Activated T-cell treated with anti-CD3 and anti-CD28 coated beads for 4 hours (primary cell): ENCODE results near the gene PRDM16.

Experiments used
- DNase-seq: peaks from one replicate; pipeline ENCODE4 v3.0.0-alpha.2; 2020

PRDM16 gene

DNA sequence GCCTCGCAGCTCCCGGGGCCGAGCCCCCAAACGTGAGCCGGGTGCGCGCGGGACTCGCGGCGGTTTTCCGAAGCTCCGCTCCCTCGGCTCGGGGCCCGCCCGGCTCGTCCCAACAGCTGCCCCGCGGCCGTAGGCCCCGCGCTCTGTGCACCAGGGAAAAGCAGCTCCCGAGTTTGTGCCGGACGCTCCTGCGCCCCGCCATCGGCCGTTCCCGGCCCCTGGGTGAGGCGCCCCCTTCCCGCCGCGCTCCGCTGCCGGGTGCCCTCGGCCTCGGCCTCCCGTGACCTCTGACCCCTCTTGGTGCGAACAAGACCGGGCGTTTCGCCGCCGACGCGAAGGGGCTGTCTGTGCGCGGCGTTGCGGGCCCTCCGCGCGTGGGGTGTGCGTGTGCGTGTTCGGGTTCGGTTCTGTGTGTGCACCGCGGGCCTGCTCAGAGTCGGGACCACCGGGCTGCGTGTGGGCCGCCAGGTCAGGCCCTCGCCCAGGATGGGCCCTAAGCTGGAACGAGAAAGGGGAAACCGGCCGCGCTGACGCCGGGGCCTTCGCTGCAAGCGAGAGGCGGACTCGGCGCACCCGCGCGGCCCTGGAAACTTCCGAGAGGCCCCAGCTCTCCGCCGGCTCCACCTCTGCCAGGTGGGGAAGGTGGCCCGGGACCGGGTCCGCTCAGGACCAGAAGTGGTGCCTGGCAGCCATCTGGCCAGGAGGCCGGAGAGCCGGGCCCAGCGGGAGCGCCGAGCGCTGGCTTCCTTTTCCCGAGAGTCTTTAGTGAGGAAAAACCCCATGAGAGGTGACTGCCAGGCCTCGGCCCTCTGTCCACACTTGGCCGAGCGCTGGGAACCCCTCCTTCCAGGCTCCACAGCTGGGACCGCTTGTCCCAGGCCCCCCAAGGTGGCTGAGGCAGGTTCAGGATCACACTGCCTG is 1.9 kb downstream of the PRDM16 start:
- no peak for DNase-seq

DNA sequence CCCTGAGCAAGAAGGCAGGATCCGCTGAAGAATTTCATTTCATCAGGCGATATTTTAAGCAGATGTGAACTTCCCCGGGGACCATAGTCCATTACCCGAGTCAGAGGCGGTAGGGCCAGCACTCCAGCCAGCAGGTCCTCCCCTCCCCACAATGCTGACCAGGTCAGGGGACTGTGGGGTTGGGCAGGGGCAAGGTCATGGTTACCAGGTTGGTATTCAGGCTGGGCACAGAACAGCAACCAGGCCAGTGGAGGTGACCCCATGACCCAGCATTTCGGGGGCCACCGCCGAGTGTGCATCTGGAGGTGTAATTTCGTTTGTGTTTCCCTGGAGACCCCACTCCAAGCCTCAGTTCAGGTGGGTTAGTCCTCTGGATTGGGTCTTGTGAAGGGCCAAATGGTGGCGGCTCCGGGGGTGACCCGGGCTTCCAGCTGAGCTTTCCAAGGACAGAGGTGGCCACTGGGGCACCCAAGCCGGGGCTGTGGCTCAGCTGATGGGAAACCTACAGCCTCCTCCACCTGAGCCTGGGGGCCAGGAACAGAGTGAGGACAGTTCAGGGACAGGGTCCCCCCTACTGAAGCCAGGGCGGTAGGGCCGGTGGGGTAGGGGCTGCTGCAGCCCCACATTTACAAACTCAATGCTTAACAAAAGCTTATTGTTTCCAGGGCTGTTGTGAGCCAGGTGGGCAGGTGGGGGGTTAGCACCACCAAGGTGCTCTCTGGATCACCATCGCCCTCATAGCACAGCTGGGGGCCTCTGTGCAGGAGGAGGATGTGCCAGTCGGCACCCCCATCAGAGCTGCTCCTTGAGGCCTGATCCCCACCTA is 2.8 kb downstream of the PRDM16 start:
- no peak for DNase-seq

GRCh38 chr1:3072391-3073185 is 3.6 kb downstream of the PRDM16 start:
- no peak for DNase-seq

DNA sequence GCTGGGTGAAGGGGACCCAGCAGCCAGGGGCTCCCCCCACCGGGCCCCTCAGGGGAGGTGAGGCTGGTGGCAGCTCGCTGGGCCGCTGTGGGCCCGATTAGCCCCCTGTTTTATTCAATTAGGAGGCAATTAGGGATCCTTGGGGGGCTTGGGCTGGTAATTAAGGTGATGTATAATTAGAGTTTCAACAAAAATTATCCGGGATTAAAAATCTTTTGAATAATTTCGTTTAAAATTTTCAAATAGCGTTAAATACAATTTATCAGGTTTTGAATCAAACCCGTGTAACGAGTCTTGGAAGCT is 4.1 kb downstream of the PRDM16 start:
- no peak for DNase-seq

- no peak for DNase-seq
Measured at GRCh38 chr1:3073489-3074296, 4.7 kb downstream of the PRDM16 start.

DNA sequence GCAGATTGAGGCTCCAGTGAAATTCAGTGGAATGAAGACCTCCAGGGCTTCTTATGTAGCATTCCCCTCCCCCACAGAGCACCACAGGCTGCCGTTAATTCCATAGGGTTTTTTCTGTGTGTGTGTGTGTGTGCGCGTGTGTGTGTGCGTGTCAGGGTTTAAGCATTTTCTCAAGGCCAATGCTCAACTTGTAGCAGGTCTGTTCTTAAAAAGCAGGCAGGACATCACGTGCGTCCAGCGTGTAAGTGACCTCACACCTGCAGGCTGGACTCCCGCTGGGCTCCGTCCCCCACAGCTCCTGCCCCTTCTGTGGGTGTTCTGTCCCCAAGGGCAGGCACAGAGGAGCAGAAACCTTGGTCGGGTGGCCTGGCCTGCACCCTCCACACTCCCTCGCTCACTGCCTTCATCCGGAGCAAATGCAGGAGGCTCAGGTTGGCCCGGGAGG is 5.3 kb downstream of the PRDM16 start:
- DNase-seq: no peak

- no peak for DNase-seq
Measured at GRCh38 chr1:3074800-3075199, 5.8 kb downstream of the PRDM16 start.

DNA sequence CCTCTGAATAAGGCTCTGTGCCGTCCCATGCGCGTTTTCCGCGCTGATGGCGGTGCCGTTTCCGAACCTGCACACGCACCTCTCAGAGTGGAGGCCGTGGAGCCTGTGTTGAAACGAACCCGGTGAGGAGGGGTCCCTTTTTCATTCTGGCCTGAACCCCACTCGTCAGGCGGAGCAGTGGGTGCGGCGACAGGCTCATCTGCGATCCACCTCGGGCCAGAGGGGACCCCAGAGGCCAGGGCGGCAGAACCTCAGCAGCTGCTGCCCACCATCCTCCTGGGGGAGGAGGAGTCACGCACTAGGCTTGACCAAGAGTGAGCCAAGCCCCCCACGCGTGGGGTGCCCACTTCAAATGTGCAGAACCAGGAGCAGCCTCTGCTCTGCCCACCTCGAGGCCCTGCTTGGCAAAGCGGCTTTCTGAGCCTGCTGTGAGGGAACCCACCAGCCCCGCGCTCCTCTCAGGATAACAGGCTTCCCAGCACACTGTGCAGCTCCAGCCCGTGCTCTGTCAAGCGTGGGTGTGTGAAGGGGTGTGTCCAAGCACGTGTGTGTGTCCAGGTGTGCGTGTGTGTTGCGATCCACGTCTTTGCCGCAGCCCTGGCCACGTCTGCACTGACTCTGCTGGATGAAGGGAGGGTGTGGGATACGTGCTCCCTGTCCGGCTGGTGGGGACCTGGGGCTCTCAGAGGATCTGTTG is 6.8 kb downstream of the PRDM16 start:
- no peak for DNase-seq

DNA sequence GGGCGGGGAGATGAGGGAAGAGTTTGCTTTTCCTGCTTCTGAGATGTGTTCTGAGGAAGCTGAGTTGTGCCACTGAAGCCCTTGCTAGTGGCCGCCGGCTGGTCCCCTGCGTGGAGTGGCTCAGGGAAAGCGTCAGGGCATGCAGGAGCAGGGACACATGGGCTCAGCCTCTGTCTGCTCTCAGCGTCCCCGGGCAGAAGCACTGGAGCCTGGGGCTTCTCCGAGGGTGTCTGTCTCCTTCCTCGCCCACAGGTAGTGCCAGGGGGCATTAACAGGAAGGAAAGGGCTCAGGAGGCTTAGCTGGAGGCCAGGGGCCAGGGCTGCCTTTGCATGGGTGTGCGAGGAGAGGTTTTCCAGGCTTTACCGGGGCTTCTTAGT is 7.3 kb downstream of the PRDM16 start:
- DNase-seq: no peak

DNA sequence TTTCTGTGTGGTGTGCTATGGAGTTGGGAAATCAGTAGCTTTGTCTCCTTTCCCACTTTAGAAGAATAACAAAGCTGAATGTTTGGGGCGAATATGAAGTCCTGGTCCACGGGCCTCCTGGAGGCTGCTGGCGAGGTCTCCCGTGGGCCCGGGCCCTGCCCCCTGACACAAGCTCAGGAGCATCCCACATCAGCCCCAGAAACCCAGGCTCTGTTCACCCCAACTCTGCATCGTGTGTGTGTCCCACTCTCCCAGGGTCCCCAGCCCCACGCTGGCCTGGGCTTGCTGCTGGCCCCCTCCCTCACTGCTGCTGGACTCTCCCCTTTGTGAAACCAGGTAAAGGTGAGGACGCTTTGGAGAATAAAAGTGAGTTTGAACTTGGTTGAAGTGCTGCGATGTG is 8.1 kb downstream of the PRDM16 start:
- no peak for DNase-seq

DNA sequence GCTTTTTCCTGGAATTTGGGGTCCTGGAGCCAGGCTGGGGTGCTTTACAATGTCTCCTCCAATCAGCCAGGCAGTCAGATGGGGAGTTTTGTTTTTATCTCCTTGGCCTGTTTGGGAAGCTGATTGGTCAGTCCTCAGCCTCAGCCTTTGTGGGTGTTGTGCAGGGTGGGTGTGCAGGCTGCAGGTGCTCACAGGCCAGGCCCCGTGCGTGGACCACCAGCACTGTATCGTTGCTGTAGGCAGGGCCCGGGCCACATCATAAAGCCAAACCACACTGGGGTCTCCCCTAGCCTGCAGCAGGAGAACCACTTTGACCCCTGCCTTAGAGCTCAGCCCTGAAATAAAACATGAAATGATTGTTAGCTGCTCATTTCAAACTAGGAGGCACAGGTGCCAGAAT is 8.6 kb downstream of the PRDM16 start:
- no peak for DNase-seq

DNA sequence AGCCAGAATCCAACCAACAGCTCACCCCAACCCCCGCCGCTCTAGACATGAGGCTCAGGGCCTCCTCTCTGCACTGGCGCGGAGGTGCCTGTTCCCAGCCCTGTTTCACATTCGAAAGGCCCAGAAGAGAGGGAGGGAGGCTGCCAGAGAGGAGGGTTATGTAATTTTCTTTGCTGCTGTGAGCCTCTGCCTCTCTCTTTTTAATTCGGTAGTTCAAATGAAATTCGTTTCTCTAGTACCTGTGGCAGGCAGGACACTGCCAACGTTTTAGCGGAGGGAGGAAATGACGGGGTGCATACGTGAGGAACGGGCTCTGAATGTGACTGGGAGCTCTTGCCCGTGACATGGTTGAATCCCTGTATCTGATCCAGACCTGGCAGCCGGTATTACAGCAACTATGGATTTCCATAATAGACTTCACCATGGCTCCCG is 9.4 kb downstream of the PRDM16 start:
- no peak for DNase-seq

GRCh38 chr1:3078871-3079270 is 9.9 kb downstream of the PRDM16 start:
- no peak for DNase-seq

DNA sequence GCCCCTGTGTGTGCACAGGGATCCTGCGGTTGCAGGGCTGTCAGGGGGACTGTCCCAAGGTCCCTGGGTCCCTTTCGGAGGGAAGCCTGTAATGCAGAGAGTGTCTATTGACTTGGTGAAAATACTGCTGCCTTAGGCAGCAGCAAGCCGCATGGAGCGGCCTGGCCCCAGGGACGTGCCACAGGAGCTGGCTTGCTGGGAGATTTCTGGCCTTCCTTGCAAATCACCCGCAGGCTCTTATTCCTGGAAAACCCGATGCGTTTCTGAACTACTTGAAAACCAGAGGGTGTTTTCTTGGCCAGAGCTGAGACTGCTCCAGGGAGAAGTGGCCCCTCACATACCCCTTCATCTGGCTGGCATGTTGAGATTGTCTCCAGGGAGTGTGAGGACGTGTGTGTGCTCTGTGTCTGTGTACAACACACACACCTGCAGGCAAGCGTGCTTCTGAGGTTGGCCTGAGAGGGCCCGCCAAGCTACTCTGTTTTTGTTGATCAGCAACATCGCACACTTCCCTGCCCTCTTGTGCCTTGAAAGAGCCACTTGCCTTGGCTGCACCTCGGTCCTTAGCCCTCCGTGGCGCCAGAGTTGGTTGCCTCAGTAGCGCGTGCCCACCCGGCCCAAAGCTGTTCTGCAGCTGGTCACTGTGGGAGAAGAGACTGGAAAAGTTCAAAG is 10.5 kb downstream of the PRDM16 start:
- no peak for DNase-seq

GRCh38 chr1:3080053-3080955 is 11.3 kb downstream of the PRDM16 start:
- DNase-seq: no peak

DNA sequence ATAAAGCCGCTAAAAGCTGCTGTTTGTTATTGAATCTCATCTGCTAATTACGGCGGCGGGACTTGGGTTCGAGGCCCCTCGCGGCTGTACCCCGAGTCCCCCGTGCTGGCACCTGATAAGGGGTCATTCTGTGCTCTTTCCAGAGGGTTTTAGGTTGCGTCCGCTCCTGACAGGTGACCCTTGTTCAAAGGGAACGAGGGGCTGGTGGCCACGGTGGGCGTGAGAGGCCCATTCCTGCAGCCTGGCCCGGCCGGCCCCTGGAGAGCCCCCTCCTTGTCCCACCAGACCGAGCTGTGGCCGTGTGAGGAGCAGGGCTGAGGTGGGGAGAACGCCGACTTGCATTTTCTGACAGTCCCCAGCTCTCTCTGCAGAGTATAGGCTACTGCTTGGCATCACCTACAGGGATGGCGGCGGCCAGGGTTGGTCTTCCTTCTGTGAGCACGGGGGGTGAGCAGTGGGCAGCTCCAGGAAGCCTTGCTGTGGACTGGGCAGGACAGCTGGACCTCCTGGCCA is 12.2 kb downstream of the PRDM16 start:
- DNase-seq: no peak

DNA sequence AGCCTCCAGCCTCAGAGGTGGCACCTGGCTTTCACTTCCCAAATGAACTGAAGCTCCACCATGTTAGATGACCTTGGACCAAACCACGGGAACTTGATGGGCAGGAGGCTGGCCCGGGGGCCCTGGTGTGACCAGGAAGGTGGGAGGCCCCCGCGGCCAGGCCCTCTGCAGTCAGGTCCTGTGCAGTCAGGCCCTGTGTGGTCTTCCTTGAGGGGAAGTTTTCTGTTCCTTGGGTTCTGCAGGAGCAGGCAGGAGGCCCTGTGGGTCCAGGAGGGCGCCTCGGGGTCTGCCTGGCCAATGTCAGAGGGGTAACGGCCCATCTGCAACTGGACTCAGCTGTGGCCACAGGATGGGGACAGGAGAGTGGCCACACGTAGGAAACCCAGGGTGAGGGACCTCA is 13.0 kb downstream of the PRDM16 start:
- no peak for DNase-seq

DNA sequence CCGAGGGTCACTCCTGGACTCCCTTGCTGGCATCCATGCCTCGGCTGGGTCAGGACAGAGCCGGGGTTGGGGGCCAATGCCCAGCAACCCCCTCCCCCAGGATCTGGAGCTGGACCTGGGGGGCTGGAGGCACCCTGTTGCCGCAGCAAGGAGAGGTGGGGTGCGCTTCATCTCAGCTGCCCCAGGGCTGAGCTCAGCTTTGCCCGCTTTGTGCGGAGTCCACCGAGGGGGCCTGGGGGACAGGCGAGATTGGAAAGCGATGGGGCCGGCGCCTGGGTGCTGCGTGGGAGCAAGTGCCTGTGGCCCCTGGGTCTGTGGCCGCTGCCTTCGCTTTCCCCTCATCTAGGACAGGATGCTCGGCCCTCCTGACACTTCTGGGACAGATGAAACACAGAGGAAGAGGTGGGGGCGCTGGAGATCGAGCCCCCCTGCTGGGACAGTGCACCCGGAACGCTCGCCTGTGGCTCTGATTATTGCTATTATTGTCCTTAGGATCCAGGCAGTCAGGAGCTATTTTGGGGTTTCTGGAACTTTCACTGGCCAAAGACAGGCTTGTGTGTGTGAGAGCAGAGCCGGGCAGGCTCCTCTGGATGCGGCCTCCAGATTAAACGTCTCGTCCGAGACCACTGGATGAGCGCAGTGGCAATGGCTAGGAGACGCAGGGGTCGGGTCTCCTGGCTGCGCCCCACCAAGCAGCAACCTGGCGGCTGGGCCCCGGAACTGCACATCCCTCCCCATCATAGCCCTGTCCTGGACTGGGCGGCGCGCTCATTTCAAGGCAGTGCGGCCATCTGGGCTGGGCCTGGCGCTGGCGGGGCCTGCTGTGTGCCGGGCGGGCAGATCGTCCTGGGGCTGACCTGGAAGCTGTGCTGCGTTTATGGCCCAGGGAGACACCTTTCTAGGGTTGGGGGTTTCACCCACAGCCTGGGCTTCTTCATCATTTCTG is 13.8 kb downstream of the PRDM16 start:
- DNase-seq: no peak

- DNase-seq: no peak
Measured at GRCh38 chr1:3084154-3084553, 15.2 kb downstream of the PRDM16 start.
